NCI-H146 treated with DMSO at 0.1 percent for 48 hours (cell line): Measurements from ENCODE around the gene MMP2.

Source experiments
- DNase-seq: peaks from one replicate; lab custom pipeline; 2025; ENCODE audit not compliant: unreplicated experiment; lab: John Stamatoyannopoulos, UW

The MMP2 gene

DNA sequence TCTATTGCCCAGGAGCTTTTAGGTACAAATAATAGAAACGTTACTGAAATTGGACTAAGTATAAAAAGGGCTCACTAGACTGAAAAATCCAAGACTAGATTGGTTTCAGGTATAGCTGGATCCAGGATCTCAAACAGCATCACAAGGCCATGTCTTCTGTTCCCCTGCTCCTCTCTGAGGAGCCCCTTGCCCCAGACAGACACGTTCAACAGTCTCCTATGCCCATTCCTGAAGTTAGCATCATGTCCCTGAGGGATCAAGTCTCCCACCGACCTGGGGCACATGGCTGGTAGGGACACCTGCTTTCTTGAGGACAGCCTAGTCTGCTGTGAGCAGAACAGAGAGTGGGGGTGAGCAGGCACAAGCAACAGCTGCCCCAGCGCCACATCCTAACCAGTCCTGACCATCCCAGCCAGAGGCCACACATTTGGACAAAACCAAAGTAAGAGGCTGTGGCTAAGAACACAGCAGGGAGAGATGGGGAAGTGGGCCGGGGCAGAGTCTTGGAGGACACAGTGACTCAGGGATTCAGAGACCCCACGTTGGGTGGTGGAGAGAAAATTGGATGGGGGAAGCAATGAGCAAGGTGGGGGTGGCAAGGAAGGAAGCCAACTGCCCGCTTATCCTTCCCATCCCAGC lies 10.5 kb upstream of the MMP2 start:
- no peak for DNase-seq

DNA sequence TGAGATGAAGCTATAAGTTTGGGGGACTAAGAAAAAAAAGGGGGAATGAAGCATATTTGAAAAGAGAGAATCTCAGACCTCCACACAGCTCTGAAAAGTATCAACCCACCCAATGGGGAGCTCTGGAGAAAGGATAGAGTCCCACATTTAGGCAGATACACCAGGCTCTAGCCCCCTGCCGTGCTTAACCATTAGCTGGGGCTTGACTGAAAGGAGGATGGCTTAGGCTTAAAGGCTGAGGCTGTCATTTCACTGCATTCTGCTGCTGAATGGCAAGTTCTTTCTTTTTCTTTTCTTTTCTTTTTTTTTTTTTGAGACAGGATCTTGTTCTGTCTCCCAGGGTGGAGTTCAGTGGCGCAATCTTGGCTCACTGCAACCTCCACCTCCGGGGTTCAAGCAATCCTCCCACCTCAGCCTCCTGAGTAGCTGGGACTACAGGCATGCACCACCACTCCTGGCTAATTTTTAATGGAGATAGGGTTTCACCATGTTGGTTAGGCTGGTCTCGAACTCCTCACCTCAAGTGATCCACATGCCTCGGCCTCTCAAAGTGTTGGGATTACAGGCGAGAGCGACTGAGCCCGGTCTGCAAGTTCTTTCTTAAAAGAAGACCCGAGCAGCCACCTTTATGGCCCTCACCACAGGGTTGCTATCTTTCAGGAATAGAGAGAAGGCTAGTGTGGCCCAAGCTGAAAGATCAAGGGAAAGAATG lies 9.0 kb upstream of the MMP2 start:
- DNase-seq, result no peak

DNA sequence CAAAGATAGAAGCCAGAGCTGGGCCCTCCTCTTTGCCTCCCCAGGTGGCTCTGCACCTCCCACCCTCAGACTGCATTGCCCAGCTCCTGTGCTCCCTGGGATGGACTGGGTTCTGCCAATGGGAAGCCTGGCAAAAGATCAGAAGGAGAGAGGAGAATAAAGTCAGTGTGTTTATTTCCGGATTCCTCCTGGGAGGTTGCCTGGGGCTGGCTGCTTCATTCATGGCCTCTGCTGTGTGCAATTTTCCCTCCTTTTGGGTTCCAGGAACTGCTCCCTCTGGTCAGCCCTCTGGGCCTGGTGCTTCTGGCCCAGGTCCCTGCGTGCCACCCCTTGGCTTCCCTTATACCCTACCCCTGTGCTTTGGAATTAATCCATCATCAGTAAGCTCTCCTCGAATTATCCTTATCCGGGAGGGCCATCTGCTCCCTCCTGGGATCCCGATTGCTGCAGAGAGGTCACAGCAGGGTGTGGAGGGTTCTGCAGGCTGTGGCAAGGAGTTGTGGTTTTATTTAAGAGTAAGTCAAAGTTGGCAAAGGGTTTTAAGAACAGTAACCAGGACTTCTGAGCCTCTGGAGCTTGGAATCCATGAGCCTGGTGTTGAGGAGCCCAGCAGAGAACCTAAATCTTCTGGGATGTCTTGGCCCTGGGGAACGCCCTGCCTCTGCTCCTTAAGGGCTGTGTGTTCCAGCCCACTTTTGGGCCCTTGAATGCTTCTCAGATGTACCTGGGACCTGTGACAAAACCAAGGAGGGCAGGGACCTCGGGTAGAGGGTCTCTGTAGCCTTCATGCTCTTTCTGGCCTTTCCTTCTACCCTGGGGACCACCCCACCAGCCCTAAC lies 8.2 kb upstream of the MMP2 start:
- no peak for DNase-seq

DNA sequence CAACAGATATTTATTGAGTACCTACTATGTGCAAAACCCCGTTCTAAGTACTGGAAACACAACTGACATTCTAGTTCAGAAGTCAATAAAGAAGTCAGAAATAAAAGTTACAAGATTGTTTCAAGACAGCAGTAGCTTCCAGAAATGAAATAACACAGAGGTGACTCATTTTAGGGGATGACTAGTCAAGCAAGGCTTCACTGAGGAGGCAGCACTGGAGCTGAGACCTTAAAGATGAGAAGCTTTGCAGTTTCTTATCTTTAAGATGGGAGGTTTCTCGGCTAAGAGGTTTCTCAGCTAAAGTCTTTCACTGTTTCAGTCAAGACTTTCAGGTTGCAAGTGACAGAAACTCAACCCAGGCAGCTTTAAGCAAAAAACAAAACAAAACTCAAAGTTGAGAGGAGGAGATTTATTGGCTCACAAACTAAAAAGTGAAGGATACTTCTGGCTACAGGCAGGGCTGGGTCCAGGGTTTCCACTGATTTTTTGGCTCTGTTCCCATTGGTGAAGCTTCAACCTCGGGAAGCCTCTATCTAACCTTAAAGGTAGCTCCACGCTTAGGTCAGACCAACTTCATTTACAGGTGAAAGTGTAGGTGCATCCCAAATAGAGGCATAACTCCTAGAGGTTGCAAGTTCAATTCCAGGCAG lies 7.4 kb upstream of the MMP2 start:
- no peak for DNase-seq

DNA sequence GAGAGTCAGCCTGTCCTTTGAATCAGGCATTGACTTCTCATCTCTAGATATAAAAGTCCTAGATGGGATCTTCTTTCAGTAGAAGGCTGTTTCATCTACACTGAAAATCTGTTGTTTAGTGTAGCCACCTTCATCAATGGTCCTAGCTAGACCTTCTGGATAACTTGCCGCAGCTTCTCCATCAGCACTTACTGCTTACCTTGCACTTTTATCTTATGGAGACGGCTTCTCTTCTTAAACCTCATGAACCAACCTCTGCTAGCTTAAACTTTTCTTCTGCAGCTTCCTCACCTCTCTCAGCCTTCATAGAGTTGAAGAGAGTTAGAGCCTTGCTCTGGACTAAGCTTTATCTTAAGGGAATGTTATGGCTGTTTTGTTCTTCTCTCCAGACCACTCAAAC lies 5.4 kb upstream of the MMP2 start:
- DNase-seq, result no peak

DNA sequence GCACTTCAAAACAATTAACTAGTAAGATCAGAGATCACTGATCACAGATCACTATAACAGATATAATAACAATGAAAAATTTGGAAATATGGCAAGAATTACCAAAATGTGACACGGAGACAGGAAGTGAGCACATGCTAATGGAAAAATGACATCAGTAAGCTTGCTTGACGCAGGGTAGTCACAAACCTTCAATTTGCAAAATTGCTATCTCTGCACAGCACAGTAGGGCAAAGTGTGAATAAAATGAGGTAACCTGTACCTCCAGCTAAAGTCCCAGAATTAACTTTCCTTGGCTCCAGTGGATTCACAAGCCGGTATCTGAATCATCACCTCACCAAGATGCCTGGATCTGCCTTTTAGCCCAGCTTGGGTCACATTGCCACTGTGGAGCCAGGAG lies 4.2 kb upstream of the MMP2 start:
- no peak for DNase-seq

DNA sequence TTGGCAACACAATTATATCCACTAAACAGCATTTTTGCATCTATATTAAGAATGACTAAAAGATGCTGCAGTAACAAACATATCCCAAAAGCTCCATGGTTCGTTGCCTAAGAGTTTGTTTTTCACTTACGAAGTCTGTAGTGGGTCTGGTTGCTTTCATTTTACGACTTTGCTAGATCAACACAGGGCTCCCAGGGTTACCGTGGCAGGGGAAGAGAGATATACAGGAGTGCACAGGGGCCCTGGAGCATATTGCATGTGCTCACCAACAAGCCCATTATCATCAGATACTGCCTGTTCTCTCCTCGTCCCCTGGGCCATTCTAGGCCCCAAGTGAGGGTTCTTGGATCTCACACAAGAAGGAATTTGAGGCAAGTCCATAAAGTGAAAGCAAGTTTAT lies 3.1 kb upstream of the MMP2 start:
- no peak for DNase-seq

DNA sequence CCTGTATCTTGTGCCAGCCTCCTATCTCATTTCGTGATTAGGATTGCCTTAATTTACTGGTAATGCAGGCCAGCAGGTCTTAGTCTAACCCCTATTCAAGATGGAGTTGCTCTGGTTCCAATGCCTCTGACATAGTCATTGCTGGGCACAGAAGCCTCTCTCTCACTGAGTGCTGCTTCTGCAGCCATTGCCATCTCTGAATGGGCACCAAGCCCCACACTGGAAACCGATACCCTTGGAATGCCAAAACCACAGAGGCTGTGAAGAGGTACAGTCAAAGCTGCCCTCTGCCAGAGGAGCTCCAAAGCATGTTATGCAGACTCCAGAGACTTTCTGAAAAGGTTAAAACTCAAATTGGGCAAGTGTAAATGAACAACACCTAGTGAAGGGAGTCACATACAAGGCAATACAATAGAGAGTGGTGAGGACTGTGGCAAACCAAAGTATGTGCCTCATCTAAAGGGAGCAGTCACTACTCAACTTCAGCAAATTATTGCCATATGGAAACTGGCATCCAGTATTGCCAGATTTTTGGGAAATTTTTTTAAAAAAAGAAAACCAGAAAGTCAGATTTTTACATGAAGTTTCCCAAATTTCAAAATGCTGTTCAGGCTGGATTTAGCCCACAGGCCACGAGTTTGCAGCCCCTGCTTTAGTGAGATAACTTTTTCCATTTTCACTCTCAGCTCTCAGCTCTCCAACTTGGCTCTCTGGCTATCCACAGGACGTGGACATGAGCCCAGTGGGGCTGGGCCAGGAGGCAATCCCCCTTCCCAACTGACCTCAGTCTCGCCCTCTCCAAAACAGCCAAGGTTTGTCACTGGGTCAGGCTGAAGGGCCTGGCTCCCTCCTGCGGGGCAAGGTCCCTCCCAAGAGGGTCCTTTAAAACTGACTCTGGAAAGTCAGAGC lies 2.1 kb upstream of the MMP2 start:
- DNase-seq, result no peak

DNA sequence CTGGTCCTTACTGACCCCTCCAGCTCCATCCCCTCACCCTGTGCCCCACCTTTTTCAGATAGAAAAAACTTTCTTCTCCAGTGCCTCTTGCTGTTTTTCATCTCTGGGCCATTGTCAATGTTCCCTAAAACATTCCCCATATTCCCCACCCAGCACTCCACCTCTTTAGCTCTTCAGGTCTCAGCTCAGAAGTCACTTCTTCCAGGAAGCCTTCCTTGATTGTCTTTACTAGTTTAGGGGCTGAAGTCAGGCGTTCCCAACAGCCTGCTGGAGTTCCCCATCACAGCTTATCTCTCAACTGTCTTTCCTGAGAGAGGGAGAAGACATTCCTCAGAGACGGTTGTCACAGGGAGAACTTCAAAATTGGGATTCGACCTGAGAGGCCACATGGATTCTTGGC lies 1.3 kb upstream of the MMP2 start:
- no peak for DNase-seq

DNA sequence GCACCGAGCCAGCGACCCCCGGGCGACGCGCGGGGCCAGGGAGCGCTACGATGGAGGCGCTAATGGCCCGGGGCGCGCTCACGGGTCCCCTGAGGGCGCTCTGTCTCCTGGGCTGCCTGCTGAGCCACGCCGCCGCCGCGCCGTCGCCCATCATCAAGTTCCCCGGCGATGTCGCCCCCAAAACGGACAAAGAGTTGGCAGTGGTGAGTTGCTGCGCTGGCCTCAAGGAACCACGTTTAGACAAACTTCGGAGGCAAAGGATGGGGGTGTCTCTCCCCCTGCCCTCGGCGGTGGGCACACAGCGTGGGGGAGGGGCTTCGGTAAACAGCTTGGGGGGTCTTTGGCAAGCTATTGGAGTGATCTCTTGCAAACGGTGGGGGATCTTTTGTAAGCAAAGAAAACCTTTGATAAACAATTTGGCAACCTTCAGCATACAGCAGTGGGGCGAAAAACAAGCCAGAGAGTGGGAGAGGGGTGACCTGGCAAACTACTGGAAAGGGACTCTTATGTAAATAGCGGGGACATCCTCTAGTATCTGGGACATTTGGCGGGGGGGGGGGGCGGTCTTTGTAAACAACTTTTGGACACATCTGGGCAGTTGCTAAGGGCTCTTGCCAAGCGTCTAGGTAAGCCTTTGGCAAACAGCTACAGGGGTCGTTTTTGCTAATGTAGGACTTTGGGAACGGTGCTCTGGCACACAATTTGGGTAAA lies 587 bp downstream of the MMP2 start:
- DNase-seq, result no peak

DNA sequence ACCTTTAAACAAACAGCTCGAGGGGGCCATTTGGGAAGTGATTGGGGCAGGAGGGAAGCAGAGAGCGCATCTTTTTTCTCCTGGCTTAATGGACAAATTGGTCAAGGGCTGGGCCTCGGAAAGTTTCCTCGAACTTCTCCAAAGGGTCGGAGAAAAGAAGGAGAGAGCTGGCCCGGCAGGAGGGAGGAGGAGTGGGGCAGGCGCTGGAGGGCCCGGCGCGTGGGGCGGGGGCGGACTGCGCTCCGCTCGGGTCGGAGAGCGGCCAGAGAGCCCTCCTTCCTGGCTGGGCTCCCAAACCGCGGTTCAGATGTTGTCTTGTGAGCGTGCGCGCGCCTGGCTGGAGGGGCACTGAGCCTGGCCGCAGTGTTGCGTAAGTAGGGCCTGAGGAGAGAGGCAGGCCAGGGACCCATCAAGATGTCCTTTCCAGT lies 1.2 kb downstream of the MMP2 start:
- no peak for DNase-seq

DNA sequence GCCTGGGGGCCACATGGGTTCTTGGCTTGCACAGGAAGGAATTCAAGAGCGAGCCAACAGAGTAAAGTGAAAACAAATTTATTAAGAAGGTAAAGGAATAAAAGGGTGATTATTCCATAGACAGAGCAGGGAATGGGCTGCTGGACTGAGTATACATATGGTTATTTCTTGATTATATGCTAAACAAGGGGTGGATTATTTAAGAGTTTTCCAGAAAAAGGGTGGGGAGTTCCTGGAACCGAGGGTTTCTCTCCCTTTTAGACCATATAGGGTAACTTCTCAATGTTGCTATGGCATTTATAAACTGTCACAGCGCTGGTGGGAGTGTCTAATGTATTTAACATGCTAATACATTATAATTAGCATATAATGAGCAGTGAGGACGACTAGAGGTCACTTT lies 2.0 kb downstream of the MMP2 start:
- DNase-seq, result no peak

DNA sequence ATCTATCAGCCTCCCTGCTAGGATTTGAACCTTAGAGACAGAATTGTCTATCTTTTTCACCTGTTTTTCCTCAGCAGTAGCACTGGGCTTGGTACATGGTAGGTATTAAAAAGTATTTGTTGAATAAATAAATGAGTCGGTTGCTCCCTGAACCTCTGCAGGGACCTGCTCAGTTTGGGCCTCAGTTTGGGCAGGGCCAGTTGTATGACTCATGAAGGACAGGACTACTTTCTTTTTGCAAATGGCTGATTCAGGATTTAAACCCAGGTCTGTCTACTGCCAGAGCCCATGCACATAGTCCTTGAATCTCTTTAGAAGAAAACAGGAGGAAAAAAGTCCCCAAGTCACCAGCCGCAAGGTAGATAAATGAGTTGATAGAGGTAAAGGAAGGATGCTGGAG lies 3.1 kb downstream of the MMP2 start:
- DNase-seq, result no peak

DNA sequence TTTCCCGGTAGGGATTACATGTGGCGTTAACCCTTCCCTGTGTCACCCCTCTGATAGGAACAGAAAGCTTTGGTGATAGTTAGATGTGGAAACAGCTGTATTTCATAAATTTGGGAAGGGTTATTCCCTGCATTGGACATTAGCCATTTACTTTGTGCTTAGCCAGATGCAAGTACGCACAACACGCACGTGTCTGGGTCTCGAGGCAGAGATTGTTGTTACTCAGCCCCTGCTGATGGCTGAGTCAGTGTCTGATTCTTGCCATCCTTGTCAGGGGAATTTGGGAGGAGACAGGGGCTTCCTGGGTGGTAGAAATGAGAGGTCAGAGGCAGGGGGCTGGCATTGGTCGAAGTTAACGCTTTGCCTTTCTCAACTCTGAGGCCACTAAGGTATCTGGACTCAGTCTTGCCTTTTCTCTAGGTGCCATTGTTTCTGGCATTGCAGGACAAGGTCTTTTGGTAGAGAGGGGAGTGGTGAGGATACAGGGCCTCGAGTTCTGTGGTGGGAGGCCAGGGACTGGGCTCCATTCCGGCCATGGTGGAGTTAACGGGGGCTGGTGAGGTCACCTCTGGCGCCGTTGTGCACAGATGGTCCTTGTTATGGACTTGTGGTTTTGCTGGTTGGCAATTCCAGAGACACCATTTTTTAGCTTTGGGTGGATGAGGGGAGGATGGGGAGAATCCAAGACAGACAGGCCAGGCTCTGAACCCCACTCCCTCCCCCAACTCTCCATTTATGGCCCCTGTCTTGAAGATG lies 8.2 kb downstream of the MMP2 start:
- no peak for DNase-seq

DNA sequence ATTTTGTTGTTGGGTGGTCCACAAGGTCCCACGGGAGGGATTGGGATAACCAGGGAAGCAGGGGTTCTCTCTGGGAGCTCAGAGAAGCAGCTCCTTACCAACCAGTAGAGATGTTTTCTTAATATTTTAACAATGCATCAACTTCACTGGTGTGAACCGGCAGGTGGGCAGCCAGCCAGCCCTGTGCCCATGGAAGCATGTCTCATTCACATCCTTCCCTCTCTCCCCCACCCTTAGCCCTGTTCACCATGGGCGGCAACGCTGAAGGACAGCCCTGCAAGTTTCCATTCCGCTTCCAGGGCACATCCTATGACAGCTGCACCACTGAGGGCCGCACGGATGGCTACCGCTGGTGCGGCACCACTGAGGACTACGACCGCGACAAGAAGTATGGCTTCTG lies 9.3 kb downstream of the MMP2 start:
- DNase-seq, result no peak

DNA sequence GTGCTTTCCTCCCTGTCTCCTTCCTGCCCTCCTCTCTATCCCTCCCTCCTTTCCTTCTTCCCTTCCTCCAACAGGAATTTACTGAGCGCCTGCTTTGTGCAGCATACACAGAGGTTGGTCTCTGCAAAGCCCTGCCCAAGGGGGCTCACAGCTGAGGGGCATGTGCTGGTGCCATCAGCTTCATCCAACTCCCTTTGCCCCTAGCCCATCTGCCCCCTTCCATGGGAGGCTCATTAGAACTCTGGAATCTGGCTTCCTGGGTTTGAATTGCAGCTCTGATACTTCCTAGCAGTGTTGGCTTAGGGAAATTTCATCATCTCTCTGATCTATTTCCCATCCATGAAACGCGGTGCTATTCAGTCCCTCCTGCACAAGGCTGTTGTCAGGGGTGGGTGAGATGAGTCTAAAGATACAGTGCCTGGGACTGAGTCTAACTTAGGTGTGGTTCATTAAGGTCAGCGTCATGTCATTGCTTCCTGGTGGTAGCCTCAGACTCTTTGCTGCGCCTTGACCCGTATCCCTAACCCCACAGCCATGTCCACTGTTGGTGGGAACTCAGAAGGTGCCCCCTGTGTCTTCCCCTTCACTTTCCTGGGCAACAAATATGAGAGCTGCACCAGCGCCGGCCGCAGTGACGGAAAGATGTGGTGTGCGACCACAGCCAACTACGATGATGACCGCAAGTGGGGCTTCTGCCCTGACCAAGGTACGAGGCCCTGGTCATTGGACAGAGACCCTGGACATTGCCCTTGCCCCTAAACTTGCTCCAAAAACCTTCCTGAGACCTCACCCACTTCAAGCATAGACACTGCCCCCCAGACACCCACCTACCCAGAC lies 10.3 kb downstream of the MMP2 start:
- no peak for DNase-seq

DNA sequence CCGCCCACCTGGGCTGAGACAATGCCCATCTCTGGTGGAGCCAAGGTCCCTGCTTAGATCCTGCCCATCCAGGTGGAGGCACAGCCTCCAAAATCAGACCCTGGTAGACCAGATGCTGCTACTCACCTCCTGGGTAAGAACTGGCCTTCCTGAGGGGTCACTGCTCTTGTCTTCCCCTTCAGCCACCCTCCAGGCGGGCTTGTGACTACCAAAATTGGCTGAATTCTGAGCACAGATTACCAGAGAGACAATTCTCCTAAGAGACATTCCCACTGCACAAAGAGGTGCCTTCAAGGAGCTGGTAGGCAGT lies 10.9 kb downstream of the MMP2 start:
- no peak for DNase-seq

DNA sequence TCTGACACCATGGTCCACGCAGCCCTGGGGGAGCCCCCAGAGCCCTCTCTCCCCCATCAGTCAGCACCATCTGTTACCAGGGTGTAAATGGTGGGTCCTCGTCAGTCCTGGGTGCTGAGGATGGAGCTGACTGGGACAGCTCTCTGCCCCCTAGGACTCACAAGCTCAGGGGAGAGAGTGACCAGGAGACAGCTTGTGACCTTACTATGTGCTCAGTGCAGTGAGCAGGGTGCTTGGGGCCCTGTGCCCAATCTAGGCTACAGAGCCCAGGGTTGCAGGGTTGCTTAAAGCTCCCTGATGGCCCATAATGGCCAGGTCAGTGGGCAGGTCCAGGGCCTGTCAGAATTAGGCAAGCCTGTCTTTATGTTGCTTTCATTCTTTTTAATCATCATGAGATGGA lies 11.3 kb downstream of the MMP2 start:
- no peak for DNase-seq

DNA sequence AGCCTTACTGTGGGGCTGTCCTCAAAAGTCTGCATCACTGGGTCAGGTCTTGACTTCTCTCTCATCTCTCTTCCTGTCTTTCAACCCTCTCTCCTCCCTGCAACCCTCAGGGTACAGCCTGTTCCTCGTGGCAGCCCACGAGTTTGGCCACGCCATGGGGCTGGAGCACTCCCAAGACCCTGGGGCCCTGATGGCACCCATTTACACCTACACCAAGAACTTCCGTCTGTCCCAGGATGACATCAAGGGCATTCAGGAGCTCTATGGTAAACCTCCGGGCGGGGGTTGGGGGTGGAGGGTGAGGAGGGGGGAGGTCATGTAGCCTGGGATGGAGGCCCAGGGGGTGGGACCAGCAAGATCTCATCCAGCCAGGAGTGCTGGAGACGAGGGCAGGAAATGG lies 12.7 kb downstream of the MMP2 start:
- DNase-seq, result no peak
